Effector CD8-positive, alpha-beta T cell (primary cell): ENCODE data around the gene EPB41L1.

Source experiments
- DNase-seq: peaks from one replicate; lab custom pipeline; 2025; lab: John Stamatoyannopoulos, UW

The EPB41L1 gene

DNA sequence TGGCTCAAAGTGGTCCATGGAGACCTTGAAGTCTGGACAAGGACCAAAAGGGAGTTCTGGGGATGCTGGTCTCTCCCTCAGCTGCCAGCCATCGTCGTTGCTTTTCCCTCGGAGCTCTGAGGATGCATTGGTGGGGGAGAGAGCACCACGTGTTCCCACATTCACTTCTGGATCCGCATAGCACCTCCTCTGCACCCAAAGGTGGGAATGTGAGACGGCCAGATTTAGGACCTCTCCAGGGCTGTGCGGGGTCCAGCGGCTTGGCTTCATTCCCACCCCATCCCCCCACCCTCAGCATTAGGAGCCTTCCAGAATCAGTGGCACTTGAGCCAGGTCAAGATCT is 1.1 kb downstream of the EPB41L1 start:
- no peak for DNase-seq

DNA sequence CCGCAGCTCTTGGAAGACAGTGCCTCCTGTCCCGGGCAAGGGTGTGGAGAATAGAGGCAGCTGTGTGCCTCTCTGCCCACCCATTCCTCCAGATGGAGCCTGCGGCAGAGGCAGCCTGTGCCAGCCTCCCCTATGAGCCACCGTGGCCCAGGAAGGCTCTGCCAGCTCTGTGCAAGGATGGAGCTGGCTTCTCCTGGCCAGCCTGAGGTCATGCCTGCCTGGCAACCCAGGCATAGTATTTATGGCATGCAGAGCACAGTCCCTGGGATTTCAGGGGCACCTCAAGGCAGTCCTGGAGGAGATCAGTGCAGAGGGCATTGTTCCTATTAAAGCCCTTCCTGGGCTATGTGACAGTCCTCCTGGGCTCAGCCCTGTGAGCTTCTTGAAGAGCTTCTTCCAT is 1.5 kb downstream of the EPB41L1 start:
- DNase-seq = no peak

DNA sequence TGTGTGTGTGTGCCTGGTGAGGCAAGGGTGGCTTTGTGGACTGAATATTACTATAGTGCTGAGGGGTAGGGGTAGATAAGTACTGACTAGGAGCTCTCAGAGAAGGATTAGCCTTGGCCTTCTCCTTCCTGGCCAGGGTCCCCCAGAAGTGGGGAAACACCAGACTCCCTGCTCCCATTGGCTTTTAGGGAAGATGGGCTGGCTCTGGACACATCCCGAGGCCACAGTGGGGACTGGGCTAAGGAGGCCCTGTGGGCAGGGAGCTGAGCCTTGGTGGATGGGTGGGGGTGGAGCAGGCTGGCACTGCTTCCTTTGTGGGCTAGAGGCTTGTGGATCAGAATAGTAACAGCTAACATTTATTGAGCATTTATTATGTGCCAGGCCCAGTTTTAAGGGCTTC is 3.1 kb downstream of the EPB41L1 start:
- DNase-seq = no peak

DNA sequence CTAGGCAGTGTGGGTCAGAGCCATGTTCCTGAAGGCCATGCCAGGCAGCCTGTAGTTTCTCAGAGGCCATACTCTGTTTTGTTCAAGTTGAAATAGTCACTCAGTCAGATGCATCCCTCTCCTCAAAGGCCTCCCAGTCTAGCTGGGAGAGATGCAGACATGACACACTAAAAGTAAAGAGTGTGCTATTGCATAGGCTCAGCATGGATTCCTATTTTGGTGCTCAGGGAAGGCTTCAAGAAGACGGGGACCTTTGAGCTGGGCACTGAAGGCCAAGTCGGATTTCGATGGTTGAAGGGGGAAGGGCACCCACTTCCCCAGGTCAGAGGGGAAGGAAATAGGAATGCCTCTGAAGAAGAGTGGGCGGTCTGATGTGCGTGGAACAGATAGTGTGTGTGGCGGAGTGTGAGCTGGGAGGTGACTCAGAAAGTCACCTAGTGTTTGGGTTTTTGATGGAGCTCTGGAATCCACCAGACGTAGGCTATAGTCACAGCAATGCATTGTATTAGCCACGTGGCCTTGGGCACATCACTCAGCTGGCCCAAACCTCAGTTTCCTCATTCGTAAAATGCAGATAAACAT is 3.7 kb downstream of the EPB41L1 start:
- DNase-seq = no peak

DNA sequence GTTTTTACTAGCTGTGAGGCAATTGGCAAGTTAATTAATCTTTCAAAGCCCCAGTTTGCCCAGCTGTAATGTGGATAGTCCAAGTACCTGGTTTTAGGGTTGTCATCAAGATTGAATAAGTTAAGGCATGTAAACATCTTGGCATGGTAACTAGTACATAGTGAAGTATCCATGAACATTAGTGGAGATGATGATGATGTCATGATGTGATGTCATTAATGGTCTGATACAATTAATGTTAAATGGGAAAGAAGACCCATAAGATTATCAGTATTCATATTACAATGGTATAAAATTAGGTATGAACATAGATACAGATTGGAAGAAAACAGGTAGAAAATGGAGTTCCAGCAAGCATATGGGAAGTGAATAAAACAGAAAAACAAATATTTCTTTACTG is 5.3 kb downstream of the EPB41L1 start:
- no peak for DNase-seq

DNA sequence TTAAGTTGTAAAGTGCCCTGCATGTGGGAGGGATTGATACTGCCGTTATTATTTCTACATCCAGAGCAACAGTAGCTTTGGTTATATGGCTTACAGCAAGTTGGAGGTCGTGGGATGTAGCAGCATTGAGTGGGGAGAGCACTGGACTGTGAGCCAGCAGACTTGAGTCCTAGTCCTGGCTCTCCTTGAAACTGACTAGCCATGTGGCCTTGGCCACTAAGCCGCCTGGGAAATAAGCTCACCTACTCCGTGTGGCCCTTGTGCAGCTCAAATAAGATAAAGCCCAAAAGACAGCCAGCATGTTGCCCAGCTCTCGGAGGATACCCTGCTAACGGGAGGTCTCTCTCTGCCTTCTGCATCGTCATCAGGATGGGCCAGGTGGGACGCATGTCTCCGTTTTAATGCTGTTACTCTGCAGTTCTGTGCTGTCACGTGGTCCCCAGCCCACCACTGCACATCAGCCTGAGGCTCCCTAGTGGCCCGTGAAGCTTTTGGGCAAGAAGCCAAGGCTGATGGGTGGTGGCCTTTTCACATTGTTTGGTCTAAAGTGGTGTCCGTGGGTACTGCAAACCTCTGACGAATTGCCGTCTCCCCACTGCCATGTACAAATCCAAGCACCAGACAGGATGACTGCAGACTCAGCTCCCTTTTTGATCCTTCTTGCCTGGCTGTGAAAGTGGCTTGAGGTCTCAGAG is 7.9 kb downstream of the EPB41L1 start:
- DNase-seq = no peak

DNA sequence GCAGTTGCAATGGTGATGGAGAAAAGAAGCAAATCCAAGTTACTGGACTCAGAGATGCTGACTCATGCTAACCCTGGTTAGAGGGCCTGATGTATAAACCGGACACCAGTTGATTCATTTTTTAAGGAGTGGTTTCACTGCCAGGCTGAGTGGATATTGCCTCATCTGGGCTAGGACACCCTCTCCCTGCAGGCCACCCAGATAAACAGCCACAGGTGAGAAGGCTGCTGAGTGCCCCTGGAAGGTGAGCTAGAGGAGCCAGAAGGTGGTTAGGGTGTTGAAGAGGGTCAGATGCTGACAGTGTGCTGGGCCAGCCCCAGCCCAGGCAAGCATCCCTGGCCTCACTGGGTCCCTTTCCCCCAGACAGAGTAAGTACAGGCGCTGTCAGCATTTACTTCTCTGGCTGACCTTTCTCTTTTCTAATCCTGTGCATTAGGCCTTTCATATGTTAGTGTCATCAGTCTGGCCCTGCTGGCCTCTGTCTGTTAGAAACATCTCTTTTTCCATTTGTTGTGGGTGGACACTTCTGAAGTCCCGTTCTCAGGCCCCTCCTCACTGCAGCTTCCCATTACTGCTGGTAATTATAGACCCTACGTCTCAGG is 13.5 kb downstream of the EPB41L1 start:
- DNase-seq = no peak

DNA sequence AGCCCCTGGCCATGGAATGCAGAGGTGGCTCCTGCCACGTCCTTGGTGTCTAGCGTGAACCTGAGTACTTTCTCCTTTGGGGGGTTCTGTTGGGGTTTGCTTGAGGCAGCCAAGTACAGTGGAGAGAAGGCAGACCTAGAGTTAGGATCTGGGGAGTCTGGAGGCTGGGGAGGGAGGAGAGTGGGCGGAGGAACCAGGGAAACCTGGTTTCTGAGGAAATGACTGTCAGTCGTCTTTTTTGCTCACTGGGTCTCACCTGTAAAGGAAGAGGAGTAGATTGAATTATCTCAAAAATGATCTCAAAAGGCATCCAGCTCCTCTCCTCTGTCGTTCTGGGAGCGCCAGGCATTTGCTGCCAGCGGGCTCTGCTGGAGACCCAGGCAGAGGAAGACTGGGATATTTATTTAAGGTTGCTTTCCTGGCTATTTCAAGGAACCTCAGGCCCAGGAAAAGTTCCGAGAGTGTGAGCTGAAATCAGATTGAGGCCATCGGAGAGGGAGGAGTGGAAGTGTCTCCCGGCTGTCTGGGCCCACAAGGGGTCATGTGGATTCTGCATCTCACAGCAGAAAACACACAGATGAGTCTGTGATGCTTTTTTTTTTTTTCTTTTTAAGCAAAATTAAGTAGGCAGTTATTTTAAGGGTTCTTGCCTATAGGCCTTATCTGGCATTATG is 16.1 kb downstream of the EPB41L1 start:
- no peak for DNase-seq

DNA sequence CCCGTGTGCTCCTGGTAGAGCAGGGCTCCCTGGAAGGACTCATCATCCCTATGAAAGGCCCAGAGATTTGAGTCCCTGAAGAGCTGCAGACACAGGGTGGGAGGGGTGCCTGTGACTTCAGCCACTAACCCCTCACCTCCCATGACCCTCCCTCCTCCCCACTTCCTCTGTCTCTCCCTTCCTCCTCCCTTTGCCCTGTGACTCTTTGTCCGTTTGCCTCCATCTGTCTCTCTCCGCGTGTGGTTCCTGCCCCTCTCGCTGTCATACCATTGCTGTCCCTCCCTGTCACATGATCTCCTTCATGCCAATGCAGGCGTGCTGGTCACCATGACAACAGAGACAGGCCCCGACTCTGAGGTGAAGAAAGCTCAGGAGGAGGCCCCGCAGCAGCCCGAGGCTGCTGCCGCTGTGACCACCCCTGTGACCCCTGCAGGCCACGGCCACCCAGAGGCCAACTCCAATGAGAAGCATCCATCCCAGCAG is 19.0 kb downstream of the EPB41L1 start:
- no peak for DNase-seq

DNA sequence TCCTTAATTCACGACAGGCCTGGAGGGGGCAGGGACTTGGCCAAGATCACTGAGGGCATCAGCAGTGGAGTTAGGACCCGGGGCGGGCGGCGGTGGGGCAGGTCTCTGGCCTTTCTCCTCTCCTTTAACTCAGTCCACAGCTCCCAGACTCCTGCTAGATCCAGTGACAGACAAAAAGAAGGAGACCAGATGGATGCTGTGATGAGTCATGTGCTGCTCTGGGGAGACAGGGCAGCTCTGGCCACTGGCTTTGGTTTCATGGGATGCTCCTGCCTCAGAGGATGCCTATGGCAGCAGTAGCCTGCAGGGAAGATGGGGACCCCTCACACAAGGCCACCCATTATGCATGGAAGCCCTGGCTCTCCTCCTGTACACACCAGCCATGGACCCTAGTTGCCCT is 20.5 kb downstream of the EPB41L1 start:
- no peak for DNase-seq

DNA sequence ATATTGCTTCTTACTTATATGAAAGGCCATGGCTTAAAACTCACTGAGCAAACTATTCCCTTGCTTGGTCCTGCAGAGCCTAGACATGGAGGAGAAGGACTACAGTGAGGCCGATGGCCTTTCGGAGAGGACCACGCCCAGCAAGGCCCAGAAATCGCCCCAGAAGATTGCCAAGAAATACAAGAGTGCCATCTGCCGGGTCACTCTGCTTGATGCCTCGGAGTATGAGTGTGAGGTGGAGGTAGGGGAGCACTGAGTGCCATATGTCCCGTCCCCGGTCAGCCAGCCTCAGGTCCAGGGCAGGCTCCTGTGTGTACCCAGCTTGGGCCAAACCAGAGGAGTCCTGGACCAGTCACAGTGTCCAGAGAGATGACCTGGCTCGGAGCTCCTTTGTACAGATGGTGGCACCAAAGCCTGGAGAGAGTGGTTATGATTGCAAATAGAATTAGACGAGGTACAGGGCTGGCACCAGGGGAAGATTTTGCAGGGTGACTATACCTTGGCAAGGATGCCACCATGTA is 21.0 kb downstream of the EPB41L1 start:
- DNase-seq = no peak

DNA sequence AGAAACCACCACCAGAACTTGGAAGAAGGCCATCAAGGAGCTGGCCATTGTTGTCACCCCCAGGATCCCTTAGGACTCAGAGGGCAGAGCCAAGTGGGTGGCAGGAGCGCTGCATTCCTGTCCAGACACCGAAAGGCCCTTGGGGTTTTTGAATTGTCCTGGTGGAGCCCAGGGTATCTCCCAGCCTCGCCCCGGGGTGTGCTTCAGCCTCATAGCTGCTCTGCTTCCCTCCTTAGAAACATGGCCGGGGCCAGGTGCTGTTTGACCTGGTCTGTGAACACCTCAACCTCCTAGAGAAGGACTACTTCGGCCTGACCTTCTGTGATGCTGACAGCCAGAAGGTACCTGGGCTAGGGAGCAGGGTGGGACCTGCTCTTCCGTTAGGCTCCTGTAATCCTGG is 23.2 kb downstream of the EPB41L1 start:
- no peak for DNase-seq

DNA sequence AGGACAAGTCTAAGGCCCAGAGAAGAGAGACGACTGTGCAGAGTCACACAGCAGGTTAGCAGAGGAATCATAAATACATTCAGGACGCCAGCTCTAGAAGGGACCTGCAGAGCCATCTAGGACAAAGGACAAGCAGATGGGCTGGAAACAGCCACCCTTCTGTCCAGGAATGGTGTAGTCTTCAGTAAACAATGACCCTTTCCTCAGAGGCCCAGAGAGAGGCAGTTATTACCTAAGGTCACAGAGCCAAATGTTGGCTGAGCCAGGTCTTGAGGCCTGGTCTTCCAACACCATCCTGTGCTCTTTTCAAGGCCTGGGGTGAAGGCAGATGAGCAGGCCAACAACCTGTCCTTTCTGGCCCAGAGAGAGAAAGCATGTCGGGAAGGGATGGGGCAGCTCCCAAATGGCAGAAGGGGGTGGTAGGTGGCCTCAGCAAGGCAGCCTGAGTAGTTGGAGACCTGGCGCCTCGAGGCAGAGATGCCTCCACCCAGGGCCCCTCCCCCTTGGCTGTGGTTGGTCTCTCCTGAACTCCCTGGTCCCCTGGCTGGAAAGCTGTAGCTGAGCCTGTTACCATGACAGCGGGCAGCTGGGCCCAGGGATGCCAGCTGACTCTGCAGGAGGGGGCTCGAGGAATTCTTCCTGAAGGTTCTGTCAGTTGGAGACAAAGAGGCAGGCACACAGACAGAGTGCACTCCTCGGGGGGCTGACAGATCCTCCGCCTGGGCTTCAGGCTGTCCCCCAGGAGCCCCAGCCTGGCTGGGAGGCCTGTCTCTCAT is 24.8 kb downstream of the EPB41L1 start:
- DNase-seq = no peak

DNA sequence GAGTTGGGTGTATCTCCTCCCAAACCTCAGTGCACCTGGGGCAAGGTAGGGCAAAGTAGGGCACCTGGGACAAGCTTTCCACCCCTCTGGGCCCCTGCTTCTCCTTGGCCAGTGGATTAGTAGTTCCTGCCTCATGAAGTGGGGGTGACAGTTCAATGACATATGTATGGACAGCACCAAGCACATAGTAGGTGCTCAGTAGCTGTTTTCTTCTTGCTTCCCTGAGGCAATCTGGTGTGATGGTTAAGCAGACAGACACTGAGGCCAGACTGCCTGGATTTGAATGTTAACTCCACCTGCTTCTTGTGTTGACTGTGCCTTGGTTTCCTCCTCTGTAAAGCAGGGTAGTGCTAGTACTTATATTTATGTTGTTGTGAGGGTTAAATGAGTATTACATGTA is 25.8 kb downstream of the EPB41L1 start:
- no peak for DNase-seq

DNA sequence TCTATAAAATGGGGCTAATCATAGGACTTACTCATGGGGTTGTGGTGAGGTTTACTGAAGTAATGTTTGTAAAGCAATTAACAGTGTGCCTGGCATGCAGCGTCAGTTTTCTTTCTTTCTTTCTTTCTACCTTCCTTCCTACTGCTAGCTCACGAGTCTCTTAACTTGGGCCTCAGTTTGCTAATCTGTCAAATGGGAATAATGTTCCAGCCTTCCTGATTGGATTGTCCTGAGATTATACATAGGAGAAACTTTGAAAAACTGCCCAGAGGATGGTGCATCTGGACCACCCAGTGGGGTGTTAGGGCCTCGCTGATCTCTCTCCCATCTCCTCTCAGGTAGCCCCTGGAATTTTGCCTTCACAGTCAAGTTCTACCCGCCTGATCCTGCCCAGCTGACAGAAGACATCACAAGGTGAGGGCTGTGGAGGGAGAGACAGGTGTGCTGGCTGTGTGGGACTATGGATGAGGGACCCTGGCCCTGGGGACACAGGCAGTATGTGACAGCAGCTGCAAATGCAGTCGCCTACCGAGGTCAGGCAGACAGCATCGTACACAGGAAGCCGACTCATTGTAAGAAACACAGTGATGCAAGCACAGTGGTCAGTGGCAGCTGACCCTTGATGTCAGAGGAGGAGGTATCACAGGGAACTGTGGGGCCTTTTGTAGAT is 27.5 kb downstream of the EPB41L1 start:
- no peak for DNase-seq

DNA sequence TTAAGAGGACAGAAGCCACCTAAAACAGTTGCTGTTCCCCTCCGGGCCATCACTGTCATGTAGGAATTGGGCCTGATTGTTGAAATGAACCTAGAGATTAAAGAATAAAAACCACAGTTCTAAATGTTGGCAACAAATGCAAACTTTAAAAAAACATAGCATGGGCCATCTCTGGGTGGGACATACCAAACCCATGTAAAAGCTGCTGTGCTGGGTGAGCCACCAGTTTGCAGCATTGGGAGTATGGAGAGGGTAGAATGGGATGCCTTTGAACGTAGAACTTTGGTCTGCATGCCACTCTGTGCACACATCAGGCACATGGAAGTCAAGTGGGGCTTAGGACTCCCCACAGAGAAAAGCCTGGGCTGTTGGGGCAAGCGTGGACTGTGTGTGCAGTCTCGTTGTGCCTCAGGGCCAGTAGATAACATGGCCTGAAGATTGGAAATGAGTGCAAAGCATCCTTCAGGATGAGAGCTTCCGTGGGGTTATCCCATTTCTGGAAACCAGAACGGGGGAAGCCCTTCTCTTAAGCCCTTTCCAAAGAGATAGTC is 28.1 kb downstream of the EPB41L1 start:
- DNase-seq = no peak

DNA sequence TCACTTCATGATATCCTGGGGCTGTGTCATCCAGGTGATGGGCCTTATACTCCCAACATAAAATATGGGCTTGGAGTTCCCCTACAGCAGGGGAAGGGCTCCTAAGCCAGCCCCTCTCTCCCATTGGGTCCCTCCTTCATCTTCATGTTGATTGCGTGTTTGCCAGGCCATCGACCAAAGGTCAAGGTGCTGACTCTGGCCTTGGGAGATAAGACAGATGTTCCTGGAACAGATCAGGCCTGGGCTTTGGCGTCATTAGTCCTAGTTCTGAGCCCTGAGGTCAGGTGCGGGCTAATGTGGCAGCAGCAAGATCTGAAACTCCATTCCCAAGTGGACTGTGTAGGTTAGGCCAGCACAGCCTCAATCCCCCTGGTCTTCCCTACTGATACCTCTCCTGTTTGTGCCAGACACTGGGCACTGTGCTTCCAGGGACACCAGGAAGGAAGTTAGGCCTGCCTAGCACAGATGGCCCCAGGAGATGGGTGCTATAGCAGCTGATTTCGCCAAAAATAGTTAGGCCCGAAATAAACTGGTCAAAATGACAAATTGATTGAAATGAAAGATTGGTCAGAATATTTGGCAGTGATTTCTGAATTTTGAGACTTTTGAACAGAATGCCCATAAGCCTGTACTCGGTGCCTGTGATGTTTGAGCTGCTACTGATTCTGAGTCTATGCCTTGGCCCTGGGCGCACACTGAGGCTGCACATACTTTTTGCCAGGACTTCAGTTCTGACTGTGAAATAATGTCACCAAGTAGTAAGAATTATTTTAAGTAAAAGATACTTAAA is 28.8 kb downstream of the EPB41L1 start:
- no peak for DNase-seq

DNA sequence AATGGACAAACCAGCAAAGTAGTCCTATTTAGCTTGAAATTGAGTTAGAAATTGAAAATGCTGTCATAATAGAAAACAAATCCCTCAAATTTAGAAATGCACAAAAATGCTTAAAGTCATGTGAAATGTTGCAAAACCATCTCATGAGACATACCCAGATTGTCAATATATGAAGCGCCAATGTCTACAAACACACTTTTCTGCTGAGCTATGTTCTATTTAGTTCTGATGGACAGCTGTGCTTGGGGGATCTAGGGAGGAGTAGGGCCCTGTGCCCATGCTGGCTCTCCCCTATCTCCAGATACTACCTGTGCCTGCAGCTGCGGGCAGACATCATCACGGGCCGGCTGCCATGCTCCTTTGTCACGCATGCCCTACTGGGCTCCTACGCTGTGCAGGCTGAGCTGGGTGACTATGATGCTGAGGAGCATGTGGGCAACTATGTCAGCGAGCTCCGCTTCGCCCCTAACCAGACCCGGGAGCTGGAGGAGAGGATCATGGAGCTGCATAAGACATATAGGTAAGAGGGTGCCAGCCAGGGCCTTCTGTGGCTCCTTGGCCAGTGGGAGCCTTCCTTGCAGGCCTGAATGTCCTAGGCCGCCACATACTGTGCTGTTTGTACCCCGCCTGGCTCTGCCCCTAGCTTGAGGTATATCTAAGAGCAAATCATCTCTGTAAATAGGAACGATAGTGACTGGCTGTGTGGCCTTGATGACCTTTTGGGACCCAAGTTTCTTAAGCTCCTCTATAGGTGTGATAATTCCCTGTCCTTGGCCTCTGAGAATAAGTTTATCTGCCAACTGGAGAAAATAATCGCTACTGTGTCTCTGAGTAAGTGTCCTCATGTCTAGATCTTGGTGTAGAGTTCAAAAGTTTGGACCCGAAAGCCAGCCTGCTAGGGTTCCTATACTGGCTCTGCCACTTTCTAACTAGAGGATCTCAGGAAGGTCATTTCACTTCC is 30.6 kb downstream of the EPB41L1 start:
- no peak for DNase-seq
